Uterus (tissue), 4 donors: ENCODE data around the gene SCRT2. TPM values are rescaled to one million over a fixed set of nuclear protein-coding genes. Genes with fewer than 3 reads are reported as not detected.

Experiments used
- DNase-seq, 2 donors: peaks; one replicate each; pipeline ENCODE4 v3.0.0-alpha.2; 2019 to 2020
- H3K27ac ChIP-seq, 2 donors: fragments of 200-600 bp; sonication (generic); 1 replicate in 1 of 2; 2 replicates in 1 of 2; pipeline ENCODE4 v1.5.1; 2016 to 2018
- H3K27me3 ChIP-seq, 2 donors: fragments of 200-600 bp; sonication (generic); one replicate each; pipeline ENCODE4 v1.5.1; 2018 to 2019; ENCODE audit warnings: control low read depth in 1 of 2
- H3K36me3 ChIP-seq, 2 donors: fragments of 200-600 bp; sonication (generic); one replicate each; pipeline ENCODE4 v1.5.1; 2019; ENCODE audit warnings: control low read depth in 1 of 2
- H3K4me1 ChIP-seq, 2 donors: fragments of 200-600 bp; sonication (generic); one replicate each; pipeline ENCODE4 v1.5.1; 2018 to 2019; ENCODE audit warnings: control low read depth in 1 of 2
- H3K4me3 ChIP-seq, 2 donors: fragments of 200-600 bp; sonication (generic); 1 replicate in 1 of 2; 2 replicates in 1 of 2; pipeline ENCODE4 v1.5.1; 2018 to 2019; ENCODE audit warnings: mild to moderate bottlenecking in 1 of 2
- H3K9me3 ChIP-seq, 2 donors: fragments of 200-600 bp; sonication (generic); one replicate each; pipeline ENCODE4 v1.5.1; 2019; ENCODE audit warnings: control low read depth in 1 of 2
- CTCF ChIP-seq, 4 experiments: fragments of 200-600 bp in 2 of 4; fragments of 450-650 bp in 2 of 4; sonication (generic) in 2 of 4; IDR thresholded peaks; one replicate each; pipeline ENCODE4 v1.5.1; 2016 to 2019; ENCODE audit warnings: antibody characterized with exemption in 4 of 4, mild to moderate bottlenecking in 2 of 4, moderate library complexity in 1 of 4
- POLR2A ChIP-seq, 2 donors: fragments of 450-650 bp; IDR thresholded peaks; one replicate each; pipeline ENCODE4 v1.6.1; 2016; ENCODE audit warnings: antibody characterized with exemption in 2 of 2, mild to moderate bottlenecking in 1 of 2, moderate library complexity in 1 of 2
- intact Hi-C: fragments of 100-400 bp; cut with DNase I; formaldehyde crosslinking; loops from one replicate; pipeline ENCODE4 v1.15.1; 2023; ENCODE audit warnings: low total_unique reads
- total RNA-seq, 4 donors: library from RNA; depleted of rRNA in 3 of 4; stranded (reverse); fragments of >200 nt in 3 of 4; gene quantifications; one replicate each; pipeline versions ENCODE4 v1.1.0 to v1.2.4, GENCODE V29; 2014 to 2023
- donor health status: DM: yes; HTN: yes; CAD: no.

SCRT2 gene
- total RNA-seq, 4 donors from 2014 or later: not detected

- DNase-seq: no peak
- H3K27ac ChIP-seq: no peak overlapping the region
- intact Hi-C loops: no loop called here
- no peaks in the 10 kb centered on the region for H3K9me3 ChIP-seq
- no peak overlapping the region for H3K4me3 ChIP-seq
- H3K4me1 ChIP-seq: no peaks in the 10 kb centered on the region
- TF ChIP-seq POLR2A (IDR thresholded peaks at IDR 0.05): no peak
- no peak for TF ChIP-seq CTCF (IDR thresholded peaks at IDR 0.05)
- H3K36me3 ChIP-seq: no peaks in the 10 kb centered on the region
- no peaks in the 10 kb centered on the region for H3K27me3 ChIP-seq
Observed at GRCh38 chr20:719816-720215, 44.2 kb upstream of the SCRT2 start.

DNA sequence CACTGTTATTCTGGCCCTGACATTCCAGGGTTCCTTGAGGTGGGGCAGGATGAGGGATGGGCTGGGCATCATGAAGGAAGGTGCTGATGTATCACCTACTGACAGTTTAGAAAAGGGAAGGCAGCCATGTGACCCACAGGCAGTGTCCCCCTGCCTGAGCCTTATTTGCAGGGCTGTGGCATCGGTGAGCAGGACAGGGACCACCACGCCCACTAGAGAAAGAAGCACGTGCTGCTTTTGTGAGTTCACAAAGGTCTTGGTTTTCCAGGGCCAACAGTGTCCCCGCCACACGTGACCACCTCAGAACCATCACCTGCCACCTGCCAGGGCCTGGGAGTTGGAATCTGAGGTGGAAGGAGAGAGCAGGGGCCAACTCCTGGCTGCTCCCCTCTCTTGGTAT, 43.5 kb upstream of the SCRT2 start:
- intact Hi-C loops: no loop called here
- DNase-seq: no peak
- no peak for TF ChIP-seq POLR2A (IDR thresholded peaks at IDR 0.05)
- no peak for TF ChIP-seq CTCF (IDR thresholded peaks at IDR 0.05)
- H3K36me3 ChIP-seq: no peaks in the 10 kb centered on the region
- no peaks in the 10 kb centered on the region for H3K9me3 ChIP-seq
- H3K27ac ChIP-seq: no peak overlapping the region
- H3K4me3 ChIP-seq: no peak overlapping the region
- no peaks in the 10 kb centered on the region for H3K4me1 ChIP-seq
- H3K27me3 ChIP-seq: no peaks in the 10 kb centered on the region

- no peaks in the 10 kb centered on the region for H3K4me1 ChIP-seq
- no peaks in the 10 kb centered on the region for H3K9me3 ChIP-seq
- no peaks in the 10 kb centered on the region for H3K27me3 ChIP-seq
- intact Hi-C loops: no loop called here
- H3K4me3 ChIP-seq: no peak overlapping the region
- TF ChIP-seq POLR2A (IDR thresholded peaks at IDR 0.05) (no peak), CTCF (IDR thresholded peaks at IDR 0.05) (no peak)
- no peak for DNase-seq
- no peaks in the 10 kb centered on the region for H3K36me3 ChIP-seq
- H3K27ac ChIP-seq: no peak overlapping the region
Observed at GRCh38 chr20:717832-718231, 42.2 kb upstream of the SCRT2 start.

GRCh38 chr20:717271-717670, 41.7 kb upstream of the SCRT2 start:
- DNase-seq: no peak
- Histone ChIP-seq H3K9me3 (no peaks in the 10 kb centered on the region), H3K27ac (no peak overlapping the region), H3K4me1 (no peaks in the 10 kb centered on the region), H3K27me3 (no peaks in the 10 kb centered on the region), H3K4me3 (no peak overlapping the region), H3K36me3 (no peaks in the 10 kb centered on the region)
- intact Hi-C loops: no loop called here
- TF ChIP-seq CTCF (IDR thresholded peaks at IDR 0.05): no peak
- TF ChIP-seq POLR2A (IDR thresholded peaks at IDR 0.05): no peak

- TF ChIP-seq CTCF (IDR thresholded peaks at IDR 0.05): no peak
- TF ChIP-seq POLR2A (IDR thresholded peaks at IDR 0.05): no peak
- no peak for DNase-seq
- intact Hi-C loops: no loop called here
- Histone ChIP-seq H3K27ac (no peak overlapping the region), H3K9me3 (no peaks in the 10 kb centered on the region), H3K4me3 (no peak overlapping the region), H3K27me3 (peaks cover 0 to 9% of the 10 kb centered on the region in 2 donors), H3K36me3 (no peaks in the 10 kb centered on the region), H3K4me1 (no peaks in the 10 kb centered on the region)
Observed at GRCh38 chr20:714453-714852, 38.9 kb upstream of the SCRT2 start.
